Fibroblast of villous mesenchyme (primary cell): Measurements from ENCODE around the gene AKAP6. TPM values are rescaled to one million over a fixed set of nuclear protein-coding genes. Genes with fewer than 3 reads are reported as not detected.

ENCODE experiments used
- DNase-seq: peaks from one replicate; pipeline ENCODE4 v3.0.0-alpha.2; 2010; ENCODE audit warnings: low read depth
- H3K4me3 ChIP-seq: 2 replicates; pipeline ENCODE4 v1.5.1; 2011; ENCODE audit warnings: low read depth, mild to moderate bottlenecking, low read length
- total RNA-seq: library from RNA; depleted of rRNA; stranded (reverse); fragments of >200 nt; gene quantifications from 2 replicates; pipeline ENCODE4 v1.2.3, GENCODE V29; 2012
- TF ChIP-seq, protein P1 (sequence below): IDR thresholded peaks from 2 replicates; pipeline ENCODE4 v1.5.1; 2012; ENCODE audit warnings: low read depth, mild to moderate bottlenecking, low read length; ENCODE audit not compliant: insufficient read depth

Gene AKAP6
- total RNA-seq, 1 donor, result 3.9 TPM

DNA sequence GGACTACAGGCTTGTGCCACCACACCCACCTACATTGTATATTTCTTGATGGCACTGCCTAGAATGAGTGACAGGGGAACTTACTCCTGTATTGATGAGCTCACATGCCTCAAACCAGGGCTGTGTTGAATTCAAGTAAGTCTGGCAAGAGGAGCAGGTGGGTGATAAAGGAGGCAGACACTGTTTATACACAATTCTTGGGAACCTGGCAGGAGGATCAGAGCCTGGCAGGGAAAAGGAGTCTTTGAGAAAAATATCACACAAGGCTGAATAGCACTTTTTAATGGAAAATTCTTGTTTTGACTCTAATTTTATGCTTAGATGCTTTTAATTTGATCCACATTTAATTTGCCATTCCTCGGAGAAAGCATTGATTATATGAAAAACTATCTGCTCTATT lies 316.5 kb downstream of the AKAP6 start:
- no peak overlapping the region for H3K4me3 ChIP-seq
- DNase-seq, result no peak
- TF ChIP-seq, protein P1, sequence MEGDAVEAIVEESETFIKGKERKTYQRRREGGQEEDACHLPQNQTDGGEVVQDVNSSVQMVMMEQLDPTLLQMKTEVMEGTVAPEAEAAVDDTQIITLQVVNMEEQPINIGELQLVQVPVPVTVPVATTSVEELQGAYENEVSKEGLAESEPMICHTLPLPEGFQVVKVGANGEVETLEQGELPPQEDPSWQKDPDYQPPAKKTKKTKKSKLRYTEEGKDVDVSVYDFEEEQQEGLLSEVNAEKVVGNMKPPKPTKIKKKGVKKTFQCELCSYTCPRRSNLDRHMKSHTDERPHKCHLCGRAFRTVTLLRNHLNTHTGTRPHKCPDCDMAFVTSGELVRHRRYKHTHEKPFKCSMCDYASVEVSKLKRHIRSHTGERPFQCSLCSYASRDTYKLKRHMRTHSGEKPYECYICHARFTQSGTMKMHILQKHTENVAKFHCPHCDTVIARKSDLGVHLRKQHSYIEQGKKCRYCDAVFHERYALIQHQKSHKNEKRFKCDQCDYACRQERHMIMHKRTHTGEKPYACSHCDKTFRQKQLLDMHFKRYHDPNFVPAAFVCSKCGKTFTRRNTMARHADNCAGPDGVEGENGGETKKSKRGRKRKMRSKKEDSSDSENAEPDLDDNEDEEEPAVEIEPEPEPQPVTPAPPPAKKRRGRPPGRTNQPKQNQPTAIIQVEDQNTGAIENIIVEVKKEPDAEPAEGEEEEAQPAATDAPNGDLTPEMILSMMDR, result no peak

GRCh38 chr14:32648434-32648833 lies 319.3 kb downstream of the AKAP6 start:
- TF ChIP-seq, protein P1, result no peak
- no peak overlapping the region for H3K4me3 ChIP-seq
- DNase-seq, result peak; percentile 91

DNA sequence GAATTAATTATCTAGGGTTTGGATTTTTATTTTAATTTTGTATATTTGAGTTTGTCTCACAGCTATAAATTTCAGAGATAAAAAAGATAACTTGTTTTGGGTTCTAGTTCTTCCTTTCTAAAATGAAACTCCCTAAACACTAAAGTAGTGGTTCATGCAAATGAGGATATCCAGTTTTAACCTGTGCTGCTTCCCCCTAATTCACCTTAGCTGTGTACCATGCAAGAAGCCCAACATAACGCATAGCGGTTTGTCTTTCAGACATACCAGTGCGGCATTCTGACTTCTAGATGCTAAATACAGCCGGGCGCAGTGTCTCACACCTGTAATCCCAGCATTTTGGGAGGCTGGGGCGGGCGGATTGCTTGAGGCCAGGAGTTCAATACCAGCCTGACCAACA lies 320.9 kb downstream of the AKAP6 start:
- no peak for DNase-seq
- H3K4me3 ChIP-seq, result no peak overlapping the region
- TF ChIP-seq, protein P1, result no peak

DNA sequence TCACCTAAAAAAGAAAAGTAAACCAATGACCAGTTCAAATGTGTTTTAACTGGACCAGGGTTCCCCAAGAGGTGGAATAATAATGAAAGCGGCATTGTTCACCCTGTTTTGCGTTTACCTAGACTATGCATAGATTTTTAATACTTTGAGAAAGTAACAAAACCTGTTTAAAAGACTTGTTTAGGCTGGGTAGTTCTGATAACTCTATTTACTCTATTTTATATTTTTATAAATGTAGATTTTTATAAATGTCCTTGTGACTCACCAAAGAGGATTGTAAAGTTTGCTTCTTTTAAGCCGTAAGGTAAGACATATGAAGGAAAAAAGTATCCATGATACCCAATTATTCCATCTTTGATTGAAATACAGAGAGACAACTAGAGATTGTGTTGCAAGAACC lies 321.6 kb downstream of the AKAP6 start:
- TF ChIP-seq, protein P1, result no peak
- no peak for DNase-seq
- H3K4me3 ChIP-seq, result no peak overlapping the region

GRCh38 chr14:32654106-32654505 lies 325.0 kb downstream of the AKAP6 start:
- H3K4me3 ChIP-seq, result no peak overlapping the region
- TF ChIP-seq, protein P1, result no peak
- DNase-seq, result no peak

- DNase-seq, result no peak
- TF ChIP-seq, protein P1, result no peak
- H3K4me3 ChIP-seq, result no peak overlapping the region
Measured at GRCh38 chr14:32656601-32657000, 327.5 kb downstream of the AKAP6 start.

DNA sequence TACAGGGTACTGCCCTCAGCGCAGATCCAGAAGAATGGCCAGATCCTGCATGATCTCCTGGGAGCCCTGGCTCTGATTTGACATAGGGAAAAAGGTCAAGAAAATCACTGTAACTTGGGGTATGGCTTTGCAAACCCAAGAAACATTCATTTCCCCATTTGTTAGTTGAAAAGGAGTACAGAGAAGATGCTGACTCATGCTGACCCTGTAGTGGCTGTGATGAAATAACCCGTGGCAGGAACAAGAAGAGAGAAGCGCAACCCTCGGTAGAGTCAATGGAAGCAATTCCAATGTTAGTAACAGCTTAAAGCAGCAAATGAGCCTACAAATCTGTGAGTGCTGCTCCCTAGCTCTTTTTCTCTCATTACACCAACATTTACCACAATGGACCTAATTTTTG lies 328.0 kb downstream of the AKAP6 start:
- TF ChIP-seq, protein P1, result no peak
- peak; percentile 77 for DNase-seq
- H3K4me3 ChIP-seq, result no peak overlapping the region
